H1 (cell line): Measurements from ENCODE around the gene SRSF7. TPM values are rescaled to one million over a fixed set of nuclear protein-coding genes. Genes with fewer than 3 reads are reported as not detected.

Experiments
- CTCF ChIA-PET: fragments of 300-600 bp; sonication (Branson Sonifier 250); formaldehyde crosslinking; loops from one replicate; lab custom pipeline; 2021; ENCODE audit not compliant: partially characterized antibody; lab: Charles Lee
- POLR2A ChIA-PET: fragments of 300-600 bp; sonication (Branson Sonifier 250); formaldehyde crosslinking; loops from one replicate; lab custom pipeline; 2021; ENCODE audit warnings: inconsistent platforms; ENCODE audit not compliant: partially characterized antibody; lab: Charles Lee
- DNase-seq, 2 experiments: peaks; one replicate each; pipeline versions ENCODE4 v3.0.0 to v3.0.0-alpha.2; 2010 to 2022; ENCODE audit warnings: low spot score in 2 of 2, low read depth in 1 of 2, mixed read lengths in 1 of 2
- FAIRE-seq: peaks from 2 replicates; lab custom pipeline; 2011; peaks lifted over from hg19 to GRCh38; lab: Jason Lieb, UNC
- H2AFZ ChIP-seq: 2 replicates; pipeline ENCODE4 v1.8.1; 2012; ENCODE audit warnings: low read length, inconsistent platforms
- H2AK5ac ChIP-seq: 2 replicates; pipeline ENCODE4 v1.6.1; 2013; ENCODE audit warnings: low read depth, low read length
- H2BK120ac ChIP-seq: replicated peaks from 2 replicates; pipeline ENCODE3; 2013; ENCODE audit warnings: low read depth, low read length, inconsistent platforms
- H2BK12ac ChIP-seq: 2 replicates; pipeline ENCODE4 v1.6.1; 2013; ENCODE audit warnings: low read depth, low read length
- H2BK15ac ChIP-seq: 2 replicates; pipeline ENCODE4 v1.6.1; 2013; ENCODE audit warnings: low read length
- H2BK20ac ChIP-seq: 2 replicates; pipeline ENCODE4 v1.6.1; 2013; ENCODE audit warnings: low read length
- H2BK5ac ChIP-seq: 2 replicates; pipeline ENCODE4 v1.6.1; 2013; ENCODE audit warnings: low read depth, low read length
- H3K14ac ChIP-seq: 2 replicates; pipeline ENCODE4 v1.6.1; 2013; ENCODE audit warnings: inconsistent platforms; ENCODE audit not compliant: insufficient read length
- H3K18ac ChIP-seq: 2 replicates; pipeline ENCODE4 v1.6.1; 2013; ENCODE audit warnings: low read length; ENCODE audit errors: extremely low read depth
- H3K23ac ChIP-seq: 2 replicates; pipeline ENCODE4 v1.6.1; 2013; ENCODE audit warnings: inconsistent platforms; ENCODE audit not compliant: insufficient read length
- H3K23me2 ChIP-seq: 2 replicates; pipeline ENCODE4 v1.6.1; 2013; ENCODE audit warnings: low read depth, low read length
- H3K27ac ChIP-seq: 2 replicates; pipeline ENCODE4 v1.6.1; 2011; ENCODE audit warnings: low read depth, low read length, inconsistent platforms
- H3K27me3 ChIP-seq, 4 experiments: replicated peaks in 1 of 4; 1 replicate in 1 of 4; 2 replicates in 3 of 4; pipeline versions ENCODE4 v1.6.1 to v1.8.1; 2011 to 2013; ENCODE audit warnings: low read length in 3 of 4, mild to moderate bottlenecking in 3 of 4, inconsistent platforms in 2 of 4, mixed read lengths in 2 of 4, moderate library complexity in 1 of 4; ENCODE audit not compliant: control insufficient read depth in 3 of 4, insufficient read depth in 3 of 4; ENCODE audit errors: extremely low read depth in 1 of 4
- H3K36me3 ChIP-seq, 4 experiments: 2 replicates each; pipeline versions ENCODE4 v1.6.1 to v1.8.1; 2011 to 2013; ENCODE audit warnings: mild to moderate bottlenecking in 4 of 4, low read length in 3 of 4, moderate library complexity in 2 of 4, control low read depth in 1 of 4, inconsistent platforms in 1 of 4; ENCODE audit not compliant: insufficient read depth in 4 of 4, control insufficient read depth in 2 of 4
- H3K4ac ChIP-seq: replicated peaks from 2 replicates; pipeline ENCODE3; 2013; ENCODE audit warnings: low read length, low read depth, mixed read lengths, inconsistent platforms; ENCODE audit not compliant: insufficient read length
- H3K4me1 ChIP-seq, 4 experiments: replicated peaks in 1 of 4; 1 replicate in 1 of 4; 2 replicates in 3 of 4; pipeline versions ENCODE4 v1.6.1 to v1.8.1; 2011 to 2013; ENCODE audit warnings: low read length in 3 of 4, inconsistent platforms in 2 of 4, mixed read lengths in 1 of 4; ENCODE audit not compliant: insufficient read depth in 4 of 4, control insufficient read depth in 3 of 4
- H3K4me2 ChIP-seq, 2 experiments: 2 replicates each; pipeline versions ENCODE4 v1.6.1 to v1.8.1; 2011 to 2013; ENCODE audit warnings: low read depth in 2 of 2, low read length in 2 of 2, control low read depth in 1 of 2, inconsistent platforms in 1 of 2, mild to moderate bottlenecking in 1 of 2; ENCODE audit not compliant: insufficient read depth in 1 of 2
- H3K4me3 ChIP-seq, 4 experiments: fragments of 200-600, 300-600 bp in 1 of 4; sonication (generic), shearing (Covaris generic), sonication (Bioruptor Twin) in 1 of 4; 2 replicates each; pipeline versions ENCODE4 v1.5.1 to v1.8.1; 2011 to 2016; ENCODE audit warnings: low read length in 4 of 4, low read depth in 3 of 4, control low read depth in 2 of 4, inconsistent platforms in 2 of 4, mild to moderate bottlenecking in 2 of 4, mixed read lengths in 1 of 4, moderate library complexity in 1 of 4; ENCODE audit not compliant: insufficient read depth in 2 of 4; ENCODE audit errors: extremely low read depth in 1 of 4
- H3K56ac ChIP-seq: replicated peaks from 2 replicates; pipeline ENCODE3; 2013; ENCODE audit warnings: low read depth, mild to moderate bottlenecking, mixed read lengths, low read length, inconsistent platforms; ENCODE audit not compliant: insufficient read length
- H3K79me1 ChIP-seq: 2 replicates; pipeline ENCODE4 v1.6.1; 2013; ENCODE audit warnings: low read depth, low read length, control low read depth
- H3K79me2 ChIP-seq, 2 experiments: 2 replicates each; pipeline versions ENCODE4 v1.6.1 to v1.8.1; 2012 to 2013; ENCODE audit warnings: low read length in 2 of 2, mild to moderate bottlenecking in 2 of 2, inconsistent platforms in 1 of 2; ENCODE audit not compliant: insufficient read depth in 2 of 2, control insufficient read depth in 1 of 2
- H3K9ac ChIP-seq, 4 experiments: replicated peaks in 1 of 4; 1 replicate in 1 of 4; 2 replicates in 3 of 4; pipeline versions ENCODE4 v1.6.1 to v1.8.1; 2011 to 2013; ENCODE audit warnings: low read depth in 3 of 4, low read length in 3 of 4, control low read depth in 2 of 4, mild to moderate bottlenecking in 2 of 4, moderate library complexity in 2 of 4, inconsistent platforms in 1 of 4; ENCODE audit errors: extremely low read depth in 1 of 4
- H3K9me3 ChIP-seq, 2 experiments: 2 replicates each; pipeline versions ENCODE4 v1.6.1 to v1.8.1; 2012 to 2013; ENCODE audit warnings: mild to moderate bottlenecking in 2 of 2, moderate library complexity in 2 of 2, control low read depth in 1 of 2, inconsistent platforms in 1 of 2, low read depth in 1 of 2, low read length in 1 of 2, mixed read lengths in 1 of 2; ENCODE audit not compliant: insufficient read depth in 2 of 2
- H4K20me1 ChIP-seq, 2 experiments: replicated peaks in 1 of 2; 2 replicates each; pipeline versions ENCODE3 to v1.8.1; 2011 to 2013; ENCODE audit warnings: inconsistent platforms in 2 of 2, low read length in 2 of 2, mild to moderate bottlenecking in 1 of 2; ENCODE audit not compliant: insufficient read depth in 2 of 2, control insufficient read depth in 1 of 2
- H4K5ac ChIP-seq: 2 replicates; pipeline ENCODE4 v1.6.1; 2013; ENCODE audit warnings: low read length, low read depth, mixed read lengths, inconsistent platforms; ENCODE audit not compliant: insufficient read length
- H4K8ac ChIP-seq: 2 replicates; pipeline ENCODE4 v1.8.0; 2013; ENCODE audit warnings: mild to moderate bottlenecking, moderate library complexity, low read length, inconsistent platforms; ENCODE audit not compliant: insufficient read depth; ENCODE audit errors: extremely low read depth
- H4K91ac ChIP-seq: replicated peaks from 2 replicates; pipeline ENCODE3; 2013; ENCODE audit warnings: low read length, mixed read lengths, inconsistent platforms; ENCODE audit not compliant: insufficient read length
- SP4 ChIP-seq: IDR thresholded peaks from 2 replicates; pipeline ENCODE4 v1.6.1; 2012; ENCODE audit warnings: low read length, inconsistent platforms
- WGBS, 2 experiments: shearing (Covaris generic) in 1 of 2; methylation state at CpG; one replicate each; pipeline versions ENCODE4 v1.1.6 to v1.1.7; 2013 to 2015; ENCODE audit warnings: low lambda C conversion rate in 2 of 2, mixed read lengths in 2 of 2, inconsistent platforms in 1 of 2, low coverage in 1 of 2, missing lambda C conversion rate in 1 of 2; ENCODE audit not compliant: insufficient replicate concordance in 2 of 2, insufficient coverage in 1 of 2, insufficient read length in 1 of 2; ENCODE audit errors: extremely low coverage in 1 of 2, missing lambda C conversion rate in 1 of 2; 5-methylcytosine and 5-hydroxymethylcytosine counted together
- polyA plus RNA-seq, 7 experiments: library from polyadenylated mRNA; depleted of rRNA in 3 of 7; stranded (reverse) in 5 of 7; unstranded in 2 of 7; fragments of >200 nt in 5 of 7; fragments of 200-250 nt in 2 of 7; gene quantifications; 1 replicate in 5 of 7; 2 replicates in 1 of 7; 4 replicates in 1 of 7; pipeline versions ENCODE4 v1.2.1 to v1.2.3, GENCODE V29; 2011 to 2013; ENCODE audit warnings: missing spikeins in 2 of 7, mixed read lengths in 2 of 7
- total RNA-seq: library from RNA; stranded (reverse); fragmentation: NEBNext Ultra II Directional; extraction: Animal tissue kit (Norgen Biotek cat#: 25700); gene quantifications from 2 replicates; pipeline ENCODE4 v1.2.1, GENCODE V29; 2021

The SRSF7 gene
- total and polyA plus RNA-seq, 2 of the 8 experiments (the other 6 are each of a cell fraction or from before 2014, with no cell fraction given) = 370 to 415 TPM

GRCh38 chr2:38702413-38702812 is 48.7 kb downstream of the SRSF7 start:
- Histone ChIP-seq H3K4ac (no peak overlapping the region), H3K36me3 (no peaks in the 10 kb centered on the region), H3K27ac (no peak overlapping the region), H2BK20ac (no peak overlapping the region), H3K23ac (no peak overlapping the region), H4K8ac (no peak overlapping the region), H3K9me3 (no peaks in the 10 kb centered on the region), H3K23me2 (no peaks in the 10 kb centered on the region), H2AFZ (no peak overlapping the region), H4K20me1 (no peaks in the 10 kb centered on the region), H3K4me3 (no peak overlapping the region), H3K4me2 (no peak overlapping the region), H2AK5ac (no peak overlapping the region), H2BK5ac (no peak overlapping the region), H3K79me2 (no peaks in the 10 kb centered on the region), H3K9ac (no peak overlapping the region), H2BK12ac (no peak overlapping the region), H3K56ac (no peak overlapping the region), H3K27me3 (no peaks in the 10 kb centered on the region), H3K79me1 (no peaks in the 10 kb centered on the region), H2BK15ac (no peak overlapping the region), H3K14ac (no peak overlapping the region), H3K4me1 (no peaks in the 10 kb centered on the region), H4K5ac (no peak overlapping the region), H4K91ac (no peak overlapping the region), H3K18ac (no peak overlapping the region), H2BK120ac (no peak overlapping the region)
- FAIRE-seq = no peak
- ChIA-PET POLR2A (no interaction called here), CTCF (interaction anchor here (0.6 to 1.2 kb wide), 2 partner anchors 14 to 97 kb away, joined by 5 read pairs; no protein-coding TSS in a partner anchor)
- no peak for TF ChIP-seq SP4
- 85% methylated on average over 1 of the region's 1 CpG; no CpG with 5 or more reads in 1 of the 2 experiments for WGBS, 2 experiments
- no peak for DNase-seq
